Calu3 (cell line): ENCODE results near the gene FSIP1. TPM values are rescaled to one million over a fixed set of nuclear protein-coding genes. Genes with fewer than 3 reads are reported as not detected.

ENCODE experiments used
- BruUV-seq: library from RNA; stranded (reverse); fragments of 400-500 nt; replicated peaks from 2 replicates; lab custom pipeline; 2021; lab: Mats Ljungman, UMichigan
- CTCF ChIA-PET: fragments of 300-600 bp; sonication (Branson Sonifier 250); formaldehyde crosslinking; loops from one replicate; lab custom pipeline; 2022; ENCODE audit warnings: antibody characterized with exemption; lab: Charles Lee
- DNase-seq: peaks from one replicate; pipeline ENCODE4 v3.0.0; 2022
- H3K27ac Mint-ChIP-seq: one replicate; pipeline ENCODE4 v1.8.0; 2022; ENCODE audit warnings: mixed read lengths; ENCODE audit not compliant: unreplicated experiment
- H3K27me3 Mint-ChIP-seq: one replicate; pipeline ENCODE4 v1.8.0; 2022; ENCODE audit warnings: mixed read lengths; ENCODE audit not compliant: unreplicated experiment
- H3K36me3 Mint-ChIP-seq: one replicate; pipeline ENCODE4 v1.8.0; 2022; ENCODE audit warnings: mild to moderate bottlenecking, moderate library complexity, mixed read lengths; ENCODE audit not compliant: insufficient read depth, unreplicated experiment
- H3K4me1 Mint-ChIP-seq: one replicate; pipeline ENCODE4 v1.8.0; 2022; ENCODE audit warnings: mild to moderate bottlenecking, low read depth, mixed read lengths; ENCODE audit not compliant: unreplicated experiment
- H3K4me3 Mint-ChIP-seq: one replicate; pipeline ENCODE4 v1.8.0; 2022; ENCODE audit warnings: mild to moderate bottlenecking, low read depth, moderate library complexity, mixed read lengths; ENCODE audit not compliant: unreplicated experiment
- H3K9me3 Mint-ChIP-seq: one replicate; pipeline ENCODE4 v1.8.0; 2022; ENCODE audit warnings: low read depth, mixed read lengths; ENCODE audit not compliant: unreplicated experiment
- CTCF ChIP-seq: fragments of 200-600 bp; IDR thresholded peaks from one replicate; pipeline ENCODE4 v1.8.0; 2022; ENCODE audit warnings: antibody characterized with exemption; ENCODE audit not compliant: unreplicated experiment
- intact Hi-C: fragments of 100-400 bp; cut with micrococcal nuclease; formaldehyde crosslinking; loops from one replicate; pipeline ENCODE4 v1.10.0; 2022; ENCODE audit not compliant: unreplicated experiment
- total RNA-seq: library from RNA; stranded (reverse); gene quantifications from 2 replicates; pipeline ENCODE4 v1.2.3, GENCODE V29; 2022

The FSIP1 gene
- total RNA-seq, 1 experiment from 2014 or later: 0.28 TPM

- H3K4me1 Mint-ChIP-seq: peaks cover 9% of the 10 kb centered on the region
These were observed 41.0 kb upstream of the FSIP1 start for GRCh38 chr15:39823634-39824033.

GRCh38 chr15:39820050-39820602 lies 37.5 kb upstream of the FSIP1 start:
- CTCF ChIA-PET: no interaction called here
- H3K4me1 Mint-ChIP-seq: peaks cover 8% of the 10 kb centered on the region

More at GRCh38 chr15:39823634-39824033, 41.0 kb upstream of the FSIP1 start:
- DNase-seq: no peak
- no peak overlapping the region for H3K4me3 Mint-ChIP-seq
- no peak overlapping the region for H3K27ac Mint-ChIP-seq
- CTCF ChIA-PET: no interaction called here
- intact Hi-C loops: no loop called here
- no TSS peak for BruUV-seq
- H3K9me3 Mint-ChIP-seq: no peaks in the 10 kb centered on the region
- no peak for TF ChIP-seq CTCF
- H3K36me3 Mint-ChIP-seq: no peaks in the 10 kb centered on the region
- no peaks in the 10 kb centered on the region for H3K27me3 Mint-ChIP-seq

GRCh38 chr15:39819533-39819932 lies 36.9 kb upstream of the FSIP1 start:
- Mint-ChIP-seq H3K36me3 (no peaks in the 10 kb centered on the region), H3K9me3 (no peaks in the 10 kb centered on the region), H3K27me3 (no peaks in the 10 kb centered on the region), H3K4me3 (no peak overlapping the region), H3K4me1 (peaks cover 8% of the 10 kb centered on the region), H3K27ac (no peak overlapping the region)
- intact Hi-C loops: no loop called here
- no peak for DNase-seq
- no TSS peak for BruUV-seq
- CTCF ChIA-PET: no interaction called here
- no peak for TF ChIP-seq CTCF

More at GRCh38 chr15:39820050-39820602, 37.5 kb upstream of the FSIP1 start:
- no peak for TF ChIP-seq CTCF
- BruUV-seq: no TSS peak
- Mint-ChIP-seq H3K9me3 (no peaks in the 10 kb centered on the region), H3K4me3 (no peak overlapping the region), H3K36me3 (no peaks in the 10 kb centered on the region), H3K27ac (no peak overlapping the region), H3K27me3 (no peaks in the 10 kb centered on the region)
- intact Hi-C loops: no loop called here
- DNase-seq: no peak

- no peak overlapping the region for H3K27ac Mint-ChIP-seq
- no peak for DNase-seq
- TF ChIP-seq CTCF: no peak
- CTCF ChIA-PET: no interaction called here
- no peaks in the 10 kb centered on the region for H3K9me3 Mint-ChIP-seq
- H3K36me3 Mint-ChIP-seq: no peaks in the 10 kb centered on the region
- no peak overlapping the region for H3K4me3 Mint-ChIP-seq
- intact Hi-C loops: no loop called here
- no TSS peak for BruUV-seq
- peaks cover 8% of the 10 kb centered on the region for H3K4me1 Mint-ChIP-seq
- H3K27me3 Mint-ChIP-seq: no peaks in the 10 kb centered on the region
These were observed 35.3 kb upstream of the FSIP1 start for GRCh38 chr15:39817892-39818291.
